DOHH2 (cell line): ENCODE measurements around the gene CALHM6.
A peak's percentile ranks its signal among the peaks of the same experiment; 100 is the strongest.

ENCODE experiments used
- H3F3A ChIP-seq: fragments of 200-600 bp; sonication (generic), shearing (Covaris generic); 2 replicates; pipeline ENCODE4 v1.6.0; 2016; ENCODE audit warnings: antibody characterized with exemption, mild to moderate bottlenecking; ENCODE audit not compliant: control insufficient read depth, insufficient read depth
- H3K27ac ChIP-seq: fragments of 200-600 bp; sonication (generic); 2 replicates; pipeline ENCODE4 v1.5.1; 2014; ENCODE audit warnings: low read depth, mild to moderate bottlenecking, low read length, moderate library complexity
- H3K27me3 ChIP-seq: fragments of 200-600 bp; sonication (generic); 2 replicates; pipeline ENCODE4 v1.6.1; 2014; ENCODE audit warnings: mild to moderate bottlenecking, low read length, mixed read lengths; ENCODE audit not compliant: control insufficient read depth
- H3K36me3 ChIP-seq: fragments of 200-600 bp; sonication (generic); 2 replicates; pipeline ENCODE4 v1.6.1; 2014; ENCODE audit warnings: mild to moderate bottlenecking, low read length, moderate library complexity, mixed read lengths; ENCODE audit not compliant: control insufficient read depth
- H3K4me1 ChIP-seq: fragments of 200-600 bp; sonication (generic); 2 replicates; pipeline ENCODE4 v1.6.1; 2014; ENCODE audit warnings: mild to moderate bottlenecking, low read length, mixed read lengths; ENCODE audit not compliant: control insufficient read depth
- H3K4me2 ChIP-seq: fragments of 200-600 bp; sonication (generic); 2 replicates; pipeline ENCODE4 v1.6.0; 2014; ENCODE audit warnings: mild to moderate bottlenecking, low read length, moderate library complexity
- H3K4me3 ChIP-seq: fragments of 200-600 bp; sonication (generic); 2 replicates; pipeline ENCODE4 v1.5.1; 2014; ENCODE audit warnings: mild to moderate bottlenecking, low read length, mixed read lengths
- H3K79me2 ChIP-seq: fragments of 200-600 bp; sonication (generic); 2 replicates; pipeline ENCODE4 v1.6.1; 2014; ENCODE audit warnings: mild to moderate bottlenecking, low read length, mixed read lengths; ENCODE audit not compliant: control insufficient read depth
- H3K9me2 ChIP-seq: fragments of 200-600 bp; sonication (generic); replicated peaks from 2 replicates; pipeline ENCODE4 v1.6.1; 2014; ENCODE audit warnings: mild to moderate bottlenecking, low read length, mixed read lengths; ENCODE audit not compliant: control insufficient read depth
- H3K9me3 ChIP-seq: fragments of 200-600 bp; sonication (generic); 2 replicates; pipeline ENCODE4 v1.6.1; 2014; ENCODE audit warnings: antibody characterized with exemption, low read length, mixed read lengths; ENCODE audit not compliant: control insufficient read depth, insufficient read depth
- H4K20me1 ChIP-seq: fragments of 200-600 bp; sonication (generic); 2 replicates; pipeline ENCODE4 v1.6.0; 2014; ENCODE audit warnings: low read depth, mild to moderate bottlenecking, antibody characterized with exemption, low read length, moderate library complexity; ENCODE audit not compliant: control insufficient read depth, insufficient read depth
- CTCF ChIP-seq: fragments of 200-600 bp; sonication (generic); IDR thresholded peaks from one replicate; pipeline ENCODE4 v1.5.1; 2014; ENCODE audit warnings: antibody characterized with exemption, mild to moderate bottlenecking, low read depth, low read length; ENCODE audit not compliant: poor library complexity, severe bottlenecking
- EZH2phosphoT487 ChIP-seq: fragments of 200-600 bp; sonication (generic); IDR thresholded peaks from 2 replicates; pipeline ENCODE4 v1.6.1; 2017; ENCODE audit warnings: borderline replicate concordance, mild to moderate bottlenecking, antibody characterized with exemption, low read length, moderate library complexity, mixed read lengths

Gene CALHM6

GRCh38 chr6:116458264-116458663, 2.9 kb upstream of the CALHM6 start:
- TF ChIP-seq EZH2phosphoT487, result no peak
- TF ChIP-seq CTCF, result no peak
- H3K4me1 ChIP-seq, result peaks cover 4% of the 10 kb centered on the region; the same call in 1 of the 2 replicates
- H3K4me2 ChIP-seq, result no peak overlapping the region
- no peaks in the 10 kb centered on the region for H3K9me2 ChIP-seq
- no peaks in the 10 kb centered on the region for H3K79me2 ChIP-seq
- no peaks in the 10 kb centered on the region for H4K20me1 ChIP-seq
- H3K27me3 ChIP-seq, result peaks cover 37% of the 10 kb centered on the region
- H3K9me3 ChIP-seq, result no peaks in the 10 kb centered on the region
- no peaks in the 10 kb centered on the region for H3F3A ChIP-seq
- H3K4me3 ChIP-seq, result no peak overlapping the region
- H3K27ac ChIP-seq, result no peak overlapping the region
- no peaks in the 10 kb centered on the region for H3K36me3 ChIP-seq

DNA sequence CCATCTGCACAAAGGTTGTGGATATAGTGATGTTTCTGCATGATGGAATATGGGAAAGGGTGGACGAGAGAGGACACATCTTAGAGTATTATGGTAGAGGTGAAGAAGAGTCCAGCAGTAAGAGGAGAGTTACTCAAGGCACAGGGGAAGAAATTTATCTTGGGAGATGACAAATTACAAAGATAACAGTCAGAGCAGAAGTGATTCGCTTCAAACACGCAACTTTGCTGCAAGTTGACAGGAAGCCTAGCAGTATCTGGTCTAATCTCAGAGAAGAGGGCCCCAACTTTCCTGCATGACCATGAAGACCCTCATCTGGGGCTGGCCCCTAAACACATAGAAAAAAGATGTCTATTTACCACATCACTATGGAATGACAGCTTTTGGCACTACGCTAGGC, 1.2 kb upstream of the CALHM6 start:
- no peaks in the 10 kb centered on the region for H3K36me3 ChIP-seq
- no peaks in the 10 kb centered on the region for H3K9me2 ChIP-seq
- no peaks in the 10 kb centered on the region; the same call in 1 of the 2 replicates for H3F3A ChIP-seq
- no peak overlapping the region for H3K4me2 ChIP-seq
- no peaks in the 10 kb centered on the region for H4K20me1 ChIP-seq
- H3K27me3 ChIP-seq, result peaks cover 45% of the 10 kb centered on the region
- no peaks in the 10 kb centered on the region for H3K9me3 ChIP-seq
- TF ChIP-seq CTCF (no peak), EZH2phosphoT487 (no peak)
- no peak overlapping the region for H3K4me3 ChIP-seq
- H3K79me2 ChIP-seq, result no peaks in the 10 kb centered on the region
- no peak overlapping the region for H3K27ac ChIP-seq
- peaks cover 12% of the 10 kb centered on the region for H3K4me1 ChIP-seq

GRCh38 chr6:116461932-116462885, 1.0 kb downstream of the CALHM6 start:
- H3K4me2 ChIP-seq, result peak overlapping the region; percentile 43
- no peak overlapping the region for H3K27ac ChIP-seq
- no peaks in the 10 kb centered on the region for H3K9me3 ChIP-seq
- H3K79me2 ChIP-seq, result no peaks in the 10 kb centered on the region
- peaks cover 49% of the 10 kb centered on the region for H3K27me3 ChIP-seq
- H4K20me1 ChIP-seq, result no peaks in the 10 kb centered on the region
- no peaks in the 10 kb centered on the region for H3K9me2 ChIP-seq
- no peaks in the 10 kb centered on the region; the same call in 1 of the 2 replicates for H3F3A ChIP-seq
- TF ChIP-seq EZH2phosphoT487, result 0 out of 2 replicates have a peak, but pooled peaks have one; percentile 17
- peak; percentile 10 for TF ChIP-seq CTCF
- H3K36me3 ChIP-seq, result no peaks in the 10 kb centered on the region
- H3K4me3 ChIP-seq, result peak overlapping the region; percentile 31
- H3K4me1 ChIP-seq, result peaks cover 18% of the 10 kb centered on the region
